Endometrial microvascular endothelial cells (primary cell): Measurements from ENCODE around the gene BRD2. TPM values are rescaled to one million over a fixed set of nuclear protein-coding genes. Genes with fewer than 3 reads are reported as not detected.

Source experiments
- in situ Hi-C: cut with HindIII; loops from 2 replicates; pipeline ENCODE4 v1.10.0; 2017; ENCODE audit warnings: low sequenced_read_pairs, low pct_unique_long_range_greater_than_20kb; ENCODE audit errors: inconsistent ontology term
- total RNA-seq: library from RNA; depleted of rRNA; stranded (reverse); fragments of >200 nt; gene quantifications from one replicate; pipeline ENCODE4 v1.2.3, GENCODE V29; 2015; ENCODE audit errors: inconsistent ontology term

Gene BRD2
- total RNA-seq, 1 donor from 2014 or later, result 105 TPM

- in situ Hi-C loops, result no loop called here
Observed at GRCh38 chr6:32947552-32948465, 20.6 kb upstream of the BRD2 start.

GRCh38 chr6:32949113-32949512 lies 19.3 kb upstream of the BRD2 start:
- in situ Hi-C loops, result no loop called here

DNA sequence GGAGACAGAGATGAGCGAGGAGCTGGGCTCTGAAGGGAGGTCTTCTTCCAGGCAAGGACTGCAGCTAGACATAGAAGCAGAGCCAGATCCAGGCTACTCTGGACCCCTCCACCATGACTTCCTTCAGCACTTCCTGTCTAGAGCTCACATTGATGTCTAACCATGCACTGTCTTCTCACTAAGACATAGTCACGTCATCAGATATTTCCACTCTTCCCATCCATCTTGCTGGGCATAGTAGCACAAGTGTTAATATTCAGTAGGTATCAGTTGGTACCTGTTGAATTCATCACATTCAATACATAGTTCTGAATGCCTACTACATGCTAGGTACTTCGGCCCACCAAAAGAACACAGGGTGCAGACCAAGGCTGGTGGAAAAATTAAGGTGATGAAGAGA lies 18.4 kb upstream of the BRD2 start:
- in situ Hi-C loops, result no loop called here

DNA sequence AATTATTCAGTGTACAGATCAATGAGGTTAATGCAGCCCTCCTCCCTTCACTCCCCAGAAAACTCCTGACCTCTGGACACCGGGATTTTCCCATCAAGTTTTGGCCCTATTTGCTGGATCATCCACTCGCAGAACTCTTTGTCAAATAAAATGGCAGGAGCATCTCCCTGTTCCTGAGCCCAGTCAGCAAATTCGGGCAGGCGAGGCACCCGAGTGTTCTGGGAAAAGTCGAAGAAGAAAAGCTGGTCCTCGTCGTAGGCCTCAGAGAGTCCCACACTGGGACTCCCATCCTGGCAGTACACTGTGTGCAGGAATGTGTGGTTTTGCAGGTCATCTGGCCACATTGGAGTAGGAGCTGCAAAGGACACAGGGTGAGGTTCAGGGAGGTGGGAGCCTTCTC lies 17.9 kb upstream of the BRD2 start:
- in situ Hi-C loops, result no loop called here

DNA sequence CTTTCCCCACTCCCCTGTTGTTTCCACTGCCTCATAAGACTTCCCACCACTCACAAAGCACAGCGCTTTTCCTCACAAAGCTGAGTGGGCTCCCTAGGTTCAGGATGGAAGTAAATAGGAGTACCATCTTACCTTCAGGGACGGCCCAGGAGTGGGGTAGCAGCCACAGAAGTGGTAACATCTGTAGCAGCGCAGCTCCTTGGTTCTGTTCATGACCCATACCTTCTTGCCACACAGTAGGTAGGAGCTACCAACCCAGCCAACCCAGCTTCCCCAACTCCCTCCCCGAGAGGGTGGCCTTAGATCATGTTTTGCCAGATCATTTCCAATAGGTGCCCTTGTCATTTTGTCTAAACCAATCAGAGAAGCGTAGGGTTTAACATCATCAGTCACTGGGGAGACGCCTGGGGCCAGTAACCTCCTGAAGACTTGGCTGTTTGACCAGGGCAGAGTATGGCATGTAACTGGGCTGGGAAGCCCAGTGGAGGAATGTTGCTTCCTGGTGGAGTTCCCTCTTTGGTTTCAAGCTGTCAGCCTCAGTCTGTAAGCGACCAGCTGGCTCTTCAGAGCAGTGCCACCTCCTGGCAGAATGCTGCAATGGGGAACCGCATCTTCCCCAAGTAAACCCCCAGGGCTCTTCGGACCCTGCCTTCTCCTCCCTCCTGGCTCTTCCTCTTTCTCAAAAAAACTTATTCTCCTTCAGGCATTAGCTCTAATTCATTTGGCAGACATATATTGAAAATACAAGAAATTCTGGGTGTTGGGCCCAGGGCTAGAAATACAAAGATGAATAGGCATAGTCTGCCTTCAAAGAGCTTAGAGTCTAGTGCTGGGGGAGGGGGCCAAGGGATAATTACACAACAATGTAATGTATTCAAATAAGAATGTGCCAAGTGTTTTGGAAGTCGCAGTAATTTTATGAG lies 15.3 kb upstream of the BRD2 start, which contains the start of gene HLA-DMA:
Gene HLA-DMA (minus strand): TSS at position 281 of the 923 bp plus-strand sequence. CDS start 61 bp downstream, at position 220.
- in situ Hi-C loops, result no loop called here

DNA sequence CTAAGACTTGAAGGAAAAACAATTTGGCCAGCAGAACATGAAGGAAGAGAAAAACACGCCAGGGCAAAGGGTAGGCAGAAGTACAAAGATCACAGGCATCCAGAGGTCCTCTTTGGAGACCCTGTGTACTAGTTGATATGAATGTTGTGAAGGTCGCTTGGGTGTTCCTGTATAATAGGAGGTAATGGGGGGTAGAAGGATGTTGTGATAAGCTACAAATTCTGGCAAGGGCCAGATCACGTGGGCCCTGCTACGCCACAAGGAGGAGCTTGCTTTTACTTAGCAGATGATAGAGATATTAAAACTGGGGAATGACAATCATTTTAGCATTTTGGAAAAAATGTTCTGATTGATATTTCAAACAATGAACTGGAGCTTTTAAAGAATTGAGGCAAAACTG lies 14.6 kb upstream of the BRD2 start:
- in situ Hi-C loops, result no loop called here

DNA sequence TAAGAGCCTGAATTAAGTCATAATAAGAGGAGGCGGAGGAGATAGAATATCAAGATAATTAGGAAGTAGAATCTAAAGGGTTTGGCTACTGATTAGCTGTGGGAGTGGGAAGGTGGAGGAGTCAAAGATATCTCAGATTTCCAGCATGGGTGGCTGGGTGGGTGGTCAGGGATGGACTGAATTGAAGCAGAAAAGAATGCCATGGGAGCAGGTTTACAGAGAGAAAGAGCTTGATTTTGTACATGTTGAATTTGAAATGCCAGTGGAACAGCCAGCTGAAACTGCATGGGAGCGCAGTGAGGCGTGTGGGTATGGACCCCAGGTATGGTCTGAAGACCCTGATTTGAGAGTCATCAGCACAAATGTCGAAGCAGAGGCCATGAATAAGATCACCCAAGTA lies 14.1 kb upstream of the BRD2 start:
- in situ Hi-C loops, result no loop called here

- in situ Hi-C loops, result no loop called here
Observed at GRCh38 chr6:32954986-32955802, 13.2 kb upstream of the BRD2 start.

DNA sequence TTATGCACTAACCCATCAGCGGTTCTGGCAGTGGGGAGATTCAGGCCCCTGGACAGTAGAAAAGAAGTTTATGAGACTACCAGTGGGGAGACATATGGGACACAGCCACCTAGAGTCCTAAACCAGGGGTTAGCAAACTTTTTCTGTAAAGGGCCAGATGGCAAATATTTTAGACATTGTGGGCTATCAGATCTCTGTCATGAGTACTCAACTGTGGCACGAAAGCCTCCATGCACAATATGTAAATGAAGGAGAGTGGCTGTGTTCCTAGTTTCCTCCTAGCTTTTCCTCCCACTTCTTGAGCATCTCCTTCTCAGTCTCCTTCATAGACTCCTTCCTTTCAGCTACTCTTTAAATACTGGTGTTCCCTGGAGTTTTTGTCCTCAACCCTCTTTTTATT lies 12.2 kb upstream of the BRD2 start:
- in situ Hi-C loops, result no loop called here

DNA sequence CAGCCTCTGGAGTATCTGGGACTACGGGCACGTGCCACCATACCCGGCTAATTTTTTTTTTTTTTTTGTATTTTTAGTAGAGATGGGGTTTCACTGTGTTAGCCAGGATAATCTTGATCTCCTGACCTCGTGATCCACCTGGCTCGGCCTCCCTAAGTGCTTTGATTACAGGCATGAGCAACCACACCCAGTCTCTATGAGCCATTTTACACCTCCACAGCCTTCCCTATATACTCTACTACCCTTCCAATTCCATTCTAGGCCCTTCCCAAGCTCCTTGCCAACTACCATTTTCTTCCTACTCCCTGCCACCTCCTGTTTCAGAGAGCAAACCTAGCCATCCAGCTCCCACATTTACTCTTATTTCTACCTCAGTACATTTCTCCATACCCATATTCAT lies 7.8 kb upstream of the BRD2 start:
- in situ Hi-C loops, result no loop called here

- in situ Hi-C loops, result no loop called here
Observed at GRCh38 chr6:32962213-32962826, 6.1 kb upstream of the BRD2 start.

DNA sequence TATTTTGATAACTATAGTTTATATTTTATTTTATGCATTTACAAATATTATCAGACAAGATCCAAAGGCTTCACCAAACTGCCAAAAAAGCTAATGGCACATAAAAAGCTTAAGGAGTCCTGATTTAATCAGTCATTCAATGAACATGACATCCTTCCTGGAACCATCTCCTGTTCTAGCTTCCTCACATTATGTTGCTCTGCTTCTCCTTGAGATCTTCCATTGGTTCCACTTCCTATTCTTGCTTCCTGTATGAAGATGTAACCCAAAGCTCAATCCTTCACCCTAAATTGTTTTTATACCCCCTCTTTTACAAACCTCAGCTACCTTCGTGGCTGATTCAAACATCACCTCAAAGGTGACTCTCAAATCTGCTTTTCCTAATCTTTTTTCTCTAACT lies 4.5 kb upstream of the BRD2 start:
- in situ Hi-C loops, result no loop called here

DNA sequence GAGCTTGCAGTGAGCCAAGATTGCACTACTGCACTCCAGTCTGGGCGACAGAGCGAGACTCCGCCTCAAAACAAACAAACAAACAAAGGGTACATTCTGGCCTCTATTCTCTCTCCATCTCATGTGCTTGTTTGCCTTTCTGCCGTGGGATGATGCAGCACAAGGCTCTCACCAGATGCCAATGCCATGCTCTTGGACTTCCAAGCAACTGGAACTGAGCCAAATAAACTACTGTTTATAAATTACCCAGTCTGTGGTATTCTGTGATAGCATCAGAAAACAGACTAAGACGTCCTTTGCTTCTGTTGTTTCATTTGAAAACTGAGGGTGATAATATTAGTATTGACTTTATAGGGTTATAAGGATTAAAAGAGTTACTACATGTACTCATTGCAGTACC lies 3.6 kb upstream of the BRD2 start:
- in situ Hi-C loops, result no loop called here

DNA sequence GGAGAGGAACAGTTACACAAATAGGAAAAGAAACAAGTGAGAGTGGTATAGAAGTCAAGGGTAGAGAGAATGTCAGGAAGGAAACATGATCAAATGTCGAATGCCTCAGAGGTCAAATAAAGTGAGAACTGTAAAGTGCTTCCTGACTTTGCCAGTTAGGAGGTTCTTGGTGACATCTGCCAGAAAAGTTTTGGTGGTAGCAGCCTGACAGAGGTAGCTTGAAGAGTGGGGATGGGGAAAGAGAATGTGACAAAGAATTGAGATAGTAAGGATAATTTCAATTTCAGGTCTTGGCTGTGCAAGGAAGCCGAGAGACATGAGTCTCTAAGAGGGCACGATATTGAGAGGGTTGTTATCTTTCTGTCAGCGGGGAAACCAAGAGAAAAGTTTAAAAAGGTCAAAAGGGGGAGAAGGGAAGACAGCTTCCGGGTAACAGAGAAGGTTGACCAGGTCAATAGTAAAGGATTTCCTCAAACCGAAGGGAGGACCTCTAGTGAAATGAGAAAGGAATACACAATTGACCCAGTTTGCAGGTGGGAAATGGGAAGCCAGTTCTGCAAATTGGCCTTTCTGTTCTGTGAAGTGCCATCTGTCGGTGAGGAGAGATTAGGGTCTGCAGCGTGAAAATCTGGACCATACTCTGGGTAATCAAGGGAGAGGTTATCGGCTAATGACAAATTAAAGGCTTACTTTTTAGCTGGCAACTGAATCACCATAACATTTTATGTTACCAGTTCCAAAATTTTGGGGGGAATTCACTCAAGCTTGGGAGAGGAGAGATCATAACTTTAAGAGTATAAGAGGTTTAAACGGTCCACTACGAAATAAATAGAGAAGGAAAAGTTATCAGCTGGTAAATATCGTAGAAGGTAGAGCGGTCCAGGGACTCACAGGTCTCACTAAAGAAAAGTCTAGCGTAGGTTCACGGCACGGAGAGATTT lies 973 bp upstream of the BRD2 start:
- in situ Hi-C loops, result no loop called here

GRCh38 chr6:32968867-32969684 lies 682 bp downstream of the BRD2 start:
- in situ Hi-C loops, result no loop called here

DNA sequence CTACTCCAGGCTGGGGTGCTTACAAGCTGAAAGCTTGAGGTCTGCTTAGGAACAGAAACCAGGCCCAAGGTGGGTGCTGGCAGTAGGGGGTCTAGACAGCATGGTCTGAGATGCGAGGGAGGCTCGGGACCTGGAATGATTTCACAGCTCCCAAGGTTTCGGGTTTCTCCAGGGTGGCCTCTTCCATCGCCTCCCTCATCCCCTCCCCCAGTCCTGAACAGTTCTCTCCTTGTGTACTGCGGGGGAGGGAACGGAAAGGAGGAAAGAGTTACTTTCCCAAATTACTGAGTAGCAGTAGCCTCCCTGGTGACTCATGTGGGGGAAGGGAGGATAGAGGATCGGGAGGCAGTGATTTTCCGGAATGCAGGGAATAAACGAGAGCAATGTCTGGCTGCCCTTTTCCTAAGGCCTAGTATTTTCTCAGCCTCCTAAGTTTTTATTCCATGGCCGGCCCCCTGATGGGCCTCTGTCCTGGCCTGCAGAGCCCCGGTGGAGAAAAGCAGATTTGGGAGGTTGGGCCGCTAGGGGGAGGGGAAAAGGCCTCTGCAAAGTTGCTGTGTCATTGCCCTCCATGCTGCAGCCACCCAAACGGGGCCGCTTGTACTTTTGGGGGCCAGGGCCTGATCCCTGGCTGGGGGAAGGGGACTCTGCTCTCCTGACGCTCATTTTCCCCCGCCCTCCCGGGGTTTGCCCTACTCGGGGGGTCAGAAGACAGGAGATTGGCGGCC lies 1.5 kb downstream of the BRD2 start:
- in situ Hi-C loops, result no loop called here
